HG03025 (cell line): ENCODE results near the gene GNAZ.

Source experiments
- ATAC-seq: cut with Tn5 transposase; IDR thresholded peaks from one replicate; pipeline ENCODE4 v1.9.1; 2021; ENCODE audit warnings: mild to moderate bottlenecking, moderate library complexity; ENCODE audit not compliant: unreplicated experiment, low FRiP score

Gene GNAZ

GRCh38 chr22:23166841-23167616 is 96.7 kb downstream of the GNAZ start:
- no peak for ATAC-seq

GRCh38 chr22:23168391-23169042 is 98.2 kb downstream of the GNAZ start:
- no peak for ATAC-seq

GRCh38 chr22:23169043-23169406 is 98.7 kb downstream of the GNAZ start:
- ATAC-seq: no peak
